Measurements from ENCODE around the gene TOM1L1. TPM values are rescaled to one million over a fixed set of nuclear protein-coding genes. Genes with fewer than 3 reads are reported as not detected.

TOM1L1 gene
- total RNA-seq, 1 experiment from 2014 or later, result 44.6 TPM

DNA sequence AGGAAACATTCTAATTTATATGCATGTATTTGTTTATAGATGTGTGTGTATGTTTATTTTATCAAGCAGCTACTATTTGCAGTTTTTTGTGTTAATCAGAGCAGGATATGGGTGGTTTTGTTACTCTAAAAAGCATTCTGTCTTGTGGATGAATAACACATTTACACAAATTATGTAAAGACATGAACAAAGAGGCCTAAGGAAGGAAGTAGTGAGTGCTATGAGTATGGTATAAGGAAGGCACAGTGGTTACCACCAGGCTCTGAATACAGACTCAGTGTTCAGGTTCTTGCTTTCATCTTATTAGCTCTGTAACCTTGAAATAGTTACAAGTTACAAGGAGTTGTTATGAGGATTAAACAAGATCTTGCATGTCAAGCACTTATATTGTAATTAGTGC, 101.8 kb downstream of the TOM1L1 start:
- H3K27ac Mint-ChIP-seq, result no peak overlapping the region
- Histone ChIP-seq H3T11ph (ENCODE audit: low read length) (no peak overlapping the region), H3K56ac (ENCODE audit: insufficient read length, low read depth, low read length) (no peak overlapping the region), H2BK15ac (ENCODE audit: low read depth, low read length) (no peak overlapping the region), H3K18ac (ENCODE audit: insufficient read length, low read depth, low read length) (no peak overlapping the region), H4K8ac (replicated peaks; ENCODE audit: insufficient read length, low read depth, low read length) (no peak overlapping the region), H3K4me2 (ENCODE audit: insufficient read depth, insufficient read length, low read length) (no peak overlapping the region), H3K23me2 (ENCODE audit: insufficient read length, low read depth, low read length, poor library complexity, severe bottlenecking) (no peaks in the 10 kb centered on the region), H2BK20ac (ENCODE audit: low read depth, low read length, poor library complexity, severe bottlenecking) (no peak overlapping the region), H2BK5ac (ENCODE audit: insufficient read length, low read length) (no peak overlapping the region), H3K79me2 (ENCODE audit: insufficient read depth, low read length) (no peaks in the 10 kb centered on the region), H3K4me1 (ENCODE audit: insufficient read depth, low read length) (no peaks in the 10 kb centered on the region; the same call in 1 of the 2 replicates), H2AK5ac (ENCODE audit: insufficient read length, low read length) (no peak overlapping the region), H4K91ac (ENCODE audit: insufficient read length, low read depth, low read length) (no peak overlapping the region), H3K9me3 (ENCODE audit: control insufficient read depth, low read depth, low read length) (no peaks in the 10 kb centered on the region), H4K5ac (ENCODE audit: insufficient read length, low read depth, low read length) (no peak overlapping the region), H3K9ac (ENCODE audit: extremely low read depth, insufficient read length, low read length) (no peak overlapping the region), H2BK12ac (ENCODE audit: insufficient read length, low read depth, low read length) (no peak overlapping the region), H2BK120ac (ENCODE audit: low read depth, low read length, poor library complexity, severe bottlenecking) (no peak overlapping the region), H4K20me1 (ENCODE audit: control insufficient read depth, insufficient read depth, insufficient read length) (no peaks in the 10 kb centered on the region), H3K27me3 (ENCODE audit: insufficient read depth, low read length) (no peaks in the 10 kb centered on the region), H3K4ac (ENCODE audit: low read depth, low read length) (no peak overlapping the region), H3K79me1 (ENCODE audit: insufficient read depth, low read depth, low read length, poor library complexity, severe bottlenecking) (no peaks in the 10 kb centered on the region), H3K27ac (ENCODE audit: insufficient read length, low read depth, low read length) (no peak overlapping the region), H2AFZ (ENCODE audit: low read length) (no peak overlapping the region), H3K14ac (ENCODE audit: insufficient read depth, low read length) (no peak overlapping the region), H3K23ac (ENCODE audit: insufficient read length, low read depth, low read length) (no peak overlapping the region)
- H3K4me3 Mint-ChIP-seq, result no peak overlapping the region
- TF ChIP-seq, protein P1, sequence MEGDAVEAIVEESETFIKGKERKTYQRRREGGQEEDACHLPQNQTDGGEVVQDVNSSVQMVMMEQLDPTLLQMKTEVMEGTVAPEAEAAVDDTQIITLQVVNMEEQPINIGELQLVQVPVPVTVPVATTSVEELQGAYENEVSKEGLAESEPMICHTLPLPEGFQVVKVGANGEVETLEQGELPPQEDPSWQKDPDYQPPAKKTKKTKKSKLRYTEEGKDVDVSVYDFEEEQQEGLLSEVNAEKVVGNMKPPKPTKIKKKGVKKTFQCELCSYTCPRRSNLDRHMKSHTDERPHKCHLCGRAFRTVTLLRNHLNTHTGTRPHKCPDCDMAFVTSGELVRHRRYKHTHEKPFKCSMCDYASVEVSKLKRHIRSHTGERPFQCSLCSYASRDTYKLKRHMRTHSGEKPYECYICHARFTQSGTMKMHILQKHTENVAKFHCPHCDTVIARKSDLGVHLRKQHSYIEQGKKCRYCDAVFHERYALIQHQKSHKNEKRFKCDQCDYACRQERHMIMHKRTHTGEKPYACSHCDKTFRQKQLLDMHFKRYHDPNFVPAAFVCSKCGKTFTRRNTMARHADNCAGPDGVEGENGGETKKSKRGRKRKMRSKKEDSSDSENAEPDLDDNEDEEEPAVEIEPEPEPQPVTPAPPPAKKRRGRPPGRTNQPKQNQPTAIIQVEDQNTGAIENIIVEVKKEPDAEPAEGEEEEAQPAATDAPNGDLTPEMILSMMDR (conservative IDR thresholded peaks at IDR 0.05), result no peak
- H3K36me3 Mint-ChIP-seq (ENCODE audit: insufficient read depth in 1 of 3, low read depth in 3 of 3), result peaks cover 0 to 4% (median 3%) of the 10 kb centered on the region in 3 experiments; a peak in 3 of 7 replicates
- no peak for DNase-seq
- no peaks in the 10 kb centered on the region for H3K27me3 Mint-ChIP-seq (ENCODE audit: low read depth)
- no peaks in the 10 kb centered on the region for H3K9me3 Mint-ChIP-seq
- peaks cover 14 to 17% of the 10 kb centered on the region in 2 experiments for H3K4me1 Mint-ChIP-seq
